GM19395 (cell line): ENCODE results near the gene CDKN3.
"Not testable (repeated sequence)": the region's sequence is repeated elsewhere in the genome, so short reads cannot be mapped to it uniquely, and the experiment has no call there.

Experiments used
- ATAC-seq: cut with Tn5 transposase; IDR thresholded peaks from one replicate; pipeline ENCODE4 v1.9.1; 2021; ENCODE audit warnings: mild to moderate bottlenecking, moderate library complexity; ENCODE audit not compliant: unreplicated experiment

Gene CDKN3

GRCh38 chr14:54420478-54421142 is 23.8 kb downstream of the CDKN3 start:
- peak; percentile 62 for ATAC-seq

- ATAC-seq: no peak
These were observed 27.2 kb downstream of the CDKN3 start for GRCh38 chr14:54423991-54424390.

- ATAC-seq: no peak
These were observed 27.7 kb downstream of the CDKN3 start for GRCh38 chr14:54424479-54424901.

- no peak for ATAC-seq
These were observed 28.3 kb downstream of the CDKN3 start for GRCh38 chr14:54425068-54425467.

- no peak for ATAC-seq
These were observed 28.9 kb downstream of the CDKN3 start for GRCh38 chr14:54425537-54426274.

- no peak for ATAC-seq
These were observed 31.1 kb downstream of the CDKN3 start for GRCh38 chr14:54427871-54428270.

- no peak for ATAC-seq
These were observed 31.7 kb downstream of the CDKN3 start for GRCh38 chr14:54428527-54428926.

- no peak for ATAC-seq
These were observed 38.7 kb downstream of the CDKN3 start for GRCh38 chr14:54435500-54435981.

- ATAC-seq: not testable (repeated sequence)
These were observed 41.1 kb downstream of the CDKN3 start for GRCh38 chr14:54437954-54438353.

GRCh38 chr14:54438703-54439102 is 41.9 kb downstream of the CDKN3 start:
- ATAC-seq: no peak

- ATAC-seq: no peak
These were observed 43.2 kb downstream of the CDKN3 start for GRCh38 chr14:54440037-54440436.

- ATAC-seq: no peak
These were observed 43.7 kb downstream of the CDKN3 start for GRCh38 chr14:54440476-54440872.

- ATAC-seq: peak; percentile 96
These were observed 44.4 kb downstream of the CDKN3 start, which contains the start of gene CNIH1 for GRCh38 chr14:54440873-54441868. Gene CNIH1, minus strand, starts transcription at chr14:54441374. Its CDS starts 47 bp downstream, at chr14:54441327.

GRCh38 chr14:54442961-54443360 is 46.2 kb downstream of the CDKN3 start:
- not testable (repeated sequence) for ATAC-seq

- no peak for ATAC-seq
These were observed 47.2 kb downstream of the CDKN3 start for GRCh38 chr14:54443981-54444380.

GRCh38 chr14:54444681-54445080 is 47.9 kb downstream of the CDKN3 start:
- no peak for ATAC-seq

GRCh38 chr14:54446161-54446693 is 49.4 kb downstream of the CDKN3 start:
- ATAC-seq: no peak

- ATAC-seq: no peak
These were observed 50.5 kb downstream of the CDKN3 start for GRCh38 chr14:54447231-54447692.

GRCh38 chr14:54450535-54450934 is 53.7 kb downstream of the CDKN3 start:
- peak; percentile 67 for ATAC-seq

GRCh38 chr14:54451121-54451601 is 54.4 kb downstream of the CDKN3 start:
- ATAC-seq: no peak
